ENCODE data around the gene FHL3. TPM values are rescaled to one million over a fixed set of nuclear protein-coding genes. Genes with fewer than 3 reads are reported as not detected.

The FHL3 gene
- total and polyA plus RNA-seq, 2 of the 4 experiments (the other 2 are of a cell fraction) = 11.5 to 27.1 TPM

GRCh38 chr1:37951041-37951782, 54.1 kb downstream of the FHL3 start:
- H4K5ac ChIP-seq (ENCODE audit: low read depth, low read length) = no peak overlapping the region
- no peak overlapping the region for H3K56ac ChIP-seq (ENCODE audit: extremely low read depth, insufficient read depth, low read length)
- 80% methylated on average over 2 of the region's 11 CpGs; no CpG with 5 or more reads in 1 of the 2 experiments for WGBS, 2 experiments (ENCODE audit: extremely low coverage in 2 of 2, insufficient read length in 1 of 2)
- CTCF ChIA-PET = interaction anchor here (1.2 kb wide), 1 partner anchor 15 kb away, joined by 3 read pairs; no protein-coding TSS in a partner anchor
- no peak overlapping the region for H3K9ac ChIP-seq (ENCODE audit: low read depth, low read length)
- no peak for DNase-seq
- H3K18ac ChIP-seq (ENCODE audit: low read depth, low read length) = no peak overlapping the region
- ATAC-seq (ENCODE audit: low read depth) = no peak
- H3K9me3 ChIP-seq (ENCODE audit: control insufficient read depth, insufficient read depth, low read length) = no peaks in the 10 kb centered on the region
- no TSS peak for BruUV-seq (replicated peaks)
- no peaks in the 10 kb centered on the region for H4K20me1 ChIP-seq (ENCODE audit: insufficient read depth, low read length)
- TF ChIP-seq SMC3 (IDR thresholded peaks at IDR 0.05; ENCODE audit: low read depth, low read length) (no peak), CHD1 (IDR thresholded peaks at IDR 0.05; ENCODE audit: low read depth, low read length) (no peak), RFX5 (IDR thresholded peaks at IDR 0.05; ENCODE audit: low read depth, low read length) (no peak), NFE2L2 (IDR thresholded peaks at IDR 0.05; ENCODE audit: low read depth, low read length) (no peak), FOS (IDR thresholded peaks at IDR 0.05; ENCODE audit: low read depth, low read length) (no peak), MAZ (IDR thresholded peaks at IDR 0.05; ENCODE audit: borderline replicate concordance, low read depth, low read length) (no peak), MAFK (IDR thresholded peaks at IDR 0.05; ENCODE audit: low read depth, low read length) (no peak), MXI1 (IDR thresholded peaks at IDR 0.05; ENCODE audit: borderline replicate concordance, low read depth, low read length) (no peak), CEBPB (IDR thresholded peaks at IDR 0.05; ENCODE audit: low read depth, low read length) (no peak), BHLHE40 (IDR thresholded peaks at IDR 0.05; ENCODE audit: low read depth, low read length) (no peak)
- TF ChIP-seq, protein P1, sequence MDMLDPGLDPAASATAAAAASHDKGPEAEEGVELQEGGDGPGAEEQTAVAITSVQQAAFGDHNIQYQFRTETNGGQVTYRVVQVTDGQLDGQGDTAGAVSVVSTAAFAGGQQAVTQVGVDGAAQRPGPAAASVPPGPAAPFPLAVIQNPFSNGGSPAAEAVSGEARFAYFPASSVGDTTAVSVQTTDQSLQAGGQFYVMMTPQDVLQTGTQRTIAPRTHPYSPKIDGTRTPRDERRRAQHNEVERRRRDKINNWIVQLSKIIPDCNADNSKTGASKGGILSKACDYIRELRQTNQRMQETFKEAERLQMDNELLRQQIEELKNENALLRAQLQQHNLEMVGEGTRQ (IDR thresholded peaks at IDR 0.05; ENCODE audit: low read depth, low read length) = no peak
- TF ChIP-seq, protein P2, sequence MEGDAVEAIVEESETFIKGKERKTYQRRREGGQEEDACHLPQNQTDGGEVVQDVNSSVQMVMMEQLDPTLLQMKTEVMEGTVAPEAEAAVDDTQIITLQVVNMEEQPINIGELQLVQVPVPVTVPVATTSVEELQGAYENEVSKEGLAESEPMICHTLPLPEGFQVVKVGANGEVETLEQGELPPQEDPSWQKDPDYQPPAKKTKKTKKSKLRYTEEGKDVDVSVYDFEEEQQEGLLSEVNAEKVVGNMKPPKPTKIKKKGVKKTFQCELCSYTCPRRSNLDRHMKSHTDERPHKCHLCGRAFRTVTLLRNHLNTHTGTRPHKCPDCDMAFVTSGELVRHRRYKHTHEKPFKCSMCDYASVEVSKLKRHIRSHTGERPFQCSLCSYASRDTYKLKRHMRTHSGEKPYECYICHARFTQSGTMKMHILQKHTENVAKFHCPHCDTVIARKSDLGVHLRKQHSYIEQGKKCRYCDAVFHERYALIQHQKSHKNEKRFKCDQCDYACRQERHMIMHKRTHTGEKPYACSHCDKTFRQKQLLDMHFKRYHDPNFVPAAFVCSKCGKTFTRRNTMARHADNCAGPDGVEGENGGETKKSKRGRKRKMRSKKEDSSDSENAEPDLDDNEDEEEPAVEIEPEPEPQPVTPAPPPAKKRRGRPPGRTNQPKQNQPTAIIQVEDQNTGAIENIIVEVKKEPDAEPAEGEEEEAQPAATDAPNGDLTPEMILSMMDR (conservative IDR thresholded peaks at IDR 0.05; ENCODE audit: low read depth, low read length) = no peak
- TF ChIP-seq, protein P3, sequence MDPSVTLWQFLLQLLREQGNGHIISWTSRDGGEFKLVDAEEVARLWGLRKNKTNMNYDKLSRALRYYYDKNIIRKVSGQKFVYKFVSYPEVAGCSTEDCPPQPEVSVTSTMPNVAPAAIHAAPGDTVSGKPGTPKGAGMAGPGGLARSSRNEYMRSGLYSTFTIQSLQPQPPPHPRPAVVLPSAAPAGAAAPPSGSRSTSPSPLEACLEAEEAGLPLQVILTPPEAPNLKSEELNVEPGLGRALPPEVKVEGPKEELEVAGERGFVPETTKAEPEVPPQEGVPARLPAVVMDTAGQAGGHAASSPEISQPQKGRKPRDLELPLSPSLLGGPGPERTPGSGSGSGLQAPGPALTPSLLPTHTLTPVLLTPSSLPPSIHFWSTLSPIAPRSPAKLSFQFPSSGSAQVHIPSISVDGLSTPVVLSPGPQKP (IDR thresholded peaks at IDR 0.05; ENCODE audit: borderline replicate concordance, low read depth, low read length) = no peak
- in situ Hi-C loops (cut with MboI; ENCODE audit: low sequenced_read_pairs) (no loop called here), intact Hi-C loops (cut with micrococcal nuclease) (no loop called here), dilution Hi-C loops (cut with HindIII; ENCODE audit: low sequenced_read_pairs, unreplicated experiment) (no loop called here)
- H4K91ac ChIP-seq (ENCODE audit: insufficient read depth, low read depth, low read length) = no peak overlapping the region
- peaks cover 7% of the 10 kb centered on the region for H3K36me3 ChIP-seq (ENCODE audit: control insufficient read depth, insufficient read depth, low read length)
- H2AK9ac ChIP-seq (replicated peaks; ENCODE audit: low read depth, low read length, poor library complexity) = no peak overlapping the region
- H3K9me1 ChIP-seq (ENCODE audit: insufficient read depth, low read length) = peaks cover 10% of the 10 kb centered on the region
- H3K23ac ChIP-seq (ENCODE audit: low read depth, low read length) = no peak overlapping the region
- H2AK5ac ChIP-seq (ENCODE audit: low read depth, low read length) = peak overlapping the region; percentile 27; the same call in 1 of the 2 replicates
- no peak overlapping the region for H3K4me2 ChIP-seq (ENCODE audit: low read depth, low read length)
- no peak overlapping the region for H2BK120ac ChIP-seq (ENCODE audit: low read depth, low read length)
- H3K79me1 ChIP-seq (ENCODE audit: low read depth in 1 of 2, low read length in 2 of 2) = peaks cover 0 to 14% of the 10 kb centered on the region in 2 experiments; a peak in 3 of 4 replicates
- no peak overlapping the region for H2BK15ac ChIP-seq (ENCODE audit: low read depth, low read length)
- no peaks in the 10 kb centered on the region for H3K27me3 ChIP-seq (ENCODE audit: control insufficient read depth, insufficient read depth, low read length)
- POLR2A ChIA-PET (ENCODE audit: unreplicated experiment) = interaction anchor here (0.6 kb wide), 1 partner anchor 908 kb away, joined by 3 read pairs; the partner anchor contains the start of gene RRAGC
- no peak overlapping the region for H2BK5ac ChIP-seq (ENCODE audit: low read depth, low read length, poor library complexity, severe bottlenecking)
- H2BK20ac ChIP-seq (ENCODE audit: low read depth, low read length) = no peak overlapping the region
- H3K27ac ChIP-seq (ENCODE audit: insufficient read depth, low read length) = no peak overlapping the region
- no peak overlapping the region for H4K8ac ChIP-seq (ENCODE audit: low read depth in 2 of 2, low read length in 2 of 2)
- H3K4me1 ChIP-seq (ENCODE audit: control insufficient read depth, insufficient read depth, low read length) = no peaks in the 10 kb centered on the region
- no peak overlapping the region for H3K4ac ChIP-seq (ENCODE audit: low read depth, low read length)
- no peak overlapping the region for H2AFZ ChIP-seq (replicated peaks; ENCODE audit: low read length, poor library complexity)
- no peak overlapping the region for H3K14ac ChIP-seq (replicated peaks; ENCODE audit: low read depth, low read length)
- no peak overlapping the region for H3K4me3 ChIP-seq (ENCODE audit: insufficient read depth, low read depth, low read length)

Data from IMR-90 (cell line).